ENCODE results near the gene UBA3.

DNA sequence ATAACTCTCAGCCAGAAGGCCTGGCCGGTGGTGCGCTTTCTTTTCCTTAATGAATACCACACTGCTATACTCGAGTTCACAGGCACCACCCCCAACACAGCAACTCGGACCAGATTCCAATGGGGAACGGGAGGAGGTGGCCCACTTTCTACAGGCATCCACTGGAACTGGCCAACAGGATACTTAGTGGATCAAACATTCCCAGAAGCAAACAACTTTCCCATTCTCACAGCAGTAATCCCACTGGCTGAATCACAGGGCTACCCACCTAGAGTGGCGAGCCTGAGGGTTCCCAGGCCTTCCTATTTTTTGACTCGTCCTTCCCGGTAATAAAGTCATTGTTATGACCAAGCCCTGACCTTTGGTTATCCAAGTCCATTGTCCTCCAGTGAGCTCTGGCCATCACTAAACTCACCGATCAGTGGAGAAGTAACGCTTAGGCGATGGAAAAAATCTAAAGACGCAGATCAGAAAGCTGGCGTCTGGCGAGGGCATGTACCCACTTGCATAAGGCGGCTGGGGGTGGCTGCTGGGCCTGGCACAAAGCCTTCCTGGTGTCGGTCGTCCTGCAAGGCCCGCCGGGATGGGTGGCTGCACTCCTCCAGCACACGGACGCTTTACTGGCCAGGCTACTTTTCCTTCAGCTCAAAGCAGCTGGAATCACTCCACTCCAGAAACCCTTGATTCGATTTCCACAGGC is 67.9 kb downstream of the UBA3 start:
- TF ChIP-seq EZH2phosphoT487 (IDR thresholded peaks at IDR 0.05; ENCODE audit: borderline replicate concordance) = no peak
- TF ChIP-seq, protein P1, sequence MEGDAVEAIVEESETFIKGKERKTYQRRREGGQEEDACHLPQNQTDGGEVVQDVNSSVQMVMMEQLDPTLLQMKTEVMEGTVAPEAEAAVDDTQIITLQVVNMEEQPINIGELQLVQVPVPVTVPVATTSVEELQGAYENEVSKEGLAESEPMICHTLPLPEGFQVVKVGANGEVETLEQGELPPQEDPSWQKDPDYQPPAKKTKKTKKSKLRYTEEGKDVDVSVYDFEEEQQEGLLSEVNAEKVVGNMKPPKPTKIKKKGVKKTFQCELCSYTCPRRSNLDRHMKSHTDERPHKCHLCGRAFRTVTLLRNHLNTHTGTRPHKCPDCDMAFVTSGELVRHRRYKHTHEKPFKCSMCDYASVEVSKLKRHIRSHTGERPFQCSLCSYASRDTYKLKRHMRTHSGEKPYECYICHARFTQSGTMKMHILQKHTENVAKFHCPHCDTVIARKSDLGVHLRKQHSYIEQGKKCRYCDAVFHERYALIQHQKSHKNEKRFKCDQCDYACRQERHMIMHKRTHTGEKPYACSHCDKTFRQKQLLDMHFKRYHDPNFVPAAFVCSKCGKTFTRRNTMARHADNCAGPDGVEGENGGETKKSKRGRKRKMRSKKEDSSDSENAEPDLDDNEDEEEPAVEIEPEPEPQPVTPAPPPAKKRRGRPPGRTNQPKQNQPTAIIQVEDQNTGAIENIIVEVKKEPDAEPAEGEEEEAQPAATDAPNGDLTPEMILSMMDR (IDR thresholded peaks at IDR 0.05 in 2 of 3, conservative IDR thresholded peaks at IDR 0.05 in 1 of 3; ENCODE audit: borderline replicate concordance in 1 of 3, insufficient read depth in 1 of 3, low read depth in 2 of 3, low read length in 2 of 3) = no peak
- TF ChIP-seq JUND (IDR thresholded peaks at IDR 0.05) = no peak
- no peak for TF ChIP-seq SP1 (IDR thresholded peaks at IDR 0.05; ENCODE audit: low read depth)
- TF ChIP-seq, protein P2, sequence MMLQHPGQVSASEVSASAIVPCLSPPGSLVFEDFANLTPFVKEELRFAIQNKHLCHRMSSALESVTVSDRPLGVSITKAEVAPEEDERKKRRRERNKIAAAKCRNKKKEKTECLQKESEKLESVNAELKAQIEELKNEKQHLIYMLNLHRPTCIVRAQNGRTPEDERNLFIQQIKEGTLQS (IDR thresholded peaks at IDR 0.05) = no peak
- no peak for TF ChIP-seq RAD21 (IDR thresholded peaks at IDR 0.05; ENCODE audit: low read depth)
- TF ChIP-seq TCF7L2 (IDR thresholded peaks at IDR 0.05; ENCODE audit: borderline replicate concordance, extremely low read depth, insufficient read depth, insufficient read length) = no peak
- TF ChIP-seq ZNF274 (IDR thresholded peaks at IDR 0.05; ENCODE audit: low read depth, low read length) = no peak
- TF ChIP-seq POLR2A (IDR thresholded peaks at IDR 0.05; ENCODE audit: borderline replicate concordance, extremely low read depth, insufficient read depth, insufficient read length) = no peak
- no peak for TF ChIP-seq EZH2 (IDR thresholded peaks at IDR 0.05)
- TF ChIP-seq POLR2AphosphoS5 (IDR thresholded peaks at IDR 0.05; ENCODE audit: low read depth, low read length) = no peak
- TF ChIP-seq ELF1 (IDR thresholded peaks at IDR 0.05; ENCODE audit: borderline replicate concordance, low read depth) = no peak
- no peak for TF ChIP-seq YY1 (IDR thresholded peaks at IDR 0.05; ENCODE audit: extremely low read depth, insufficient replicate concordance, low read depth, low read length)
- TF ChIP-seq EGR1 (IDR thresholded peaks at IDR 0.05; ENCODE audit: low read depth) = no peak

All from HCT116 (cell line).